ENCODE measurements around the gene MRTFA.
A peak's percentile ranks its signal among the peaks of the same experiment; 100 is the strongest.

Gene MRTFA

DNA sequence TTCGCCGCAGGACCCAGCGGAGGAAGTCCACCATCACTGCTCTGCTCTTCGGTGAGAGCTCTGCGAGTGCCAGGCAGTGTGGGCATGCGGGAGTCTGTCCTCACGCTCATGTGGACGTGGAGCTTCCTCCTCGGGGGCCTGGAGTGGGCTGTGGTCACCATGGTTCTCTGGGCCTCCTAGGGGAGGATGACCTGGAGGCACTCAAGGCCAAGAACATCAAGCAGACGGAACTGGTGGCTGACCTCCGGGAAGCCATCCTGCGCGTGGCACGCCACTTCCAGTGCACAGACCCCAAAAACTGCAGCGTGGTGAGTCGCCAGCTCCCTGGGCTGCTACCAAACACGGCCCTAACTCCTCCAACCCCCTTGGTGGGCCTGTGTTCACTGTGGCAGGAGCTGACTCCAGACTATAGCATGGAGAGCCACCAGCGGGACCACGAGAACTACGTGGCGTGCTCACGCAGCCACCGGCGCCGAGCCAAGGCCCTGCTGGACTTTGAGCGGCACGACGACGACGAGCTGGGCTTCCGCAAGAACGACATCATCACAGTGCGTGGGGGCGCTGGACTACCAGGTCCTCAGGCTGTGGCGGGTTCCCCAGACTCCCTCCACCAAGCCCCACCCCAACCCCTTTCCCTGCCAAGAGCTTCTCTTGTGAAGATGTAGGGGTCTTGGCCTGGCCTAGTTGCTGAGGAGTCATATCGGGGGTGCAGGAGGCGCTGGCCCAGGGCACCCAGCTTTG is 229.3 kb downstream of the MRTFA start:
- FAIRE-seq, result no peak
- DNase-seq (ENCODE audit: extremely low spot score, insufficient read length, low read depth), result no peak

DNA sequence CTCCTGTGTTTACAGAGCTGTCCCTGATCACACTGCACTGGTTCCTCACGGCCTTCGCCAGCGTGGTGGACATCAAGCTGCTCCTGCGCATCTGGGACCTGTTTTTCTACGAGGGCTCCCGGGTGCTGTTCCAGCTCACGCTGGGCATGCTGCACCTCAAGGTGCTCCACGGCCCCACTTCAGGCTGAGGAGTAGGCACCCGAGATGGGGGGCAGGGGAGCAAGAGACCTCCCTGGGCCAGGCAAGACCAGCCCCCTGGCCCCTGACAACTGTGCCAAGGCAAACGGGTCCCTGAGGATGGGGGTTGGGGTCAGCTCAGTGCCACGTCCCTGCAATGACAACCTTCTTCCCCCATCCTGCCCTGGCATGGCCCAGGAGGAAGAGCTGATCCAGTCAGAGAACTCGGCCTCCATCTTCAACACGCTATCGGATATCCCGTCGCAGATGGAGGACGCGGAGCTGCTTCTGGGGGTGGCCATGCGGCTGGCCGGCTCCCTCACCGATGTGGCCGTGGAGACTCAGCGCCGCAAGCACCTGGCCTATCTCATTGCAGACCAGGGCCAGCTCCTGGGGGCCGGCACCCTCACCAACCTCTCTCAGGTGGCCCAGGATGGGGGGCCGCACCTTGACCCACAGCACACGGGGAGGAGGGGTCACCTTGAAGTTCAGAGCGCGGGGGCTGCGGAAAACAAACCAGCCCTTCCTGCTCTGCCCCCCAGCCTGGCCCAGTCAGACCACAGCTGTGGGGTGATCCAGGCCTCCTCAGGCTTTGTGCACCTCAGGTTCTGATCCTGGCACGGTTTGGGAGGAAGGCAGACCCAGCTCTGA is 230.2 kb downstream of the MRTFA start:
- DNase-seq (ENCODE audit: extremely low spot score, insufficient read length, low read depth), result no peak
- no peak for FAIRE-seq

DNA sequence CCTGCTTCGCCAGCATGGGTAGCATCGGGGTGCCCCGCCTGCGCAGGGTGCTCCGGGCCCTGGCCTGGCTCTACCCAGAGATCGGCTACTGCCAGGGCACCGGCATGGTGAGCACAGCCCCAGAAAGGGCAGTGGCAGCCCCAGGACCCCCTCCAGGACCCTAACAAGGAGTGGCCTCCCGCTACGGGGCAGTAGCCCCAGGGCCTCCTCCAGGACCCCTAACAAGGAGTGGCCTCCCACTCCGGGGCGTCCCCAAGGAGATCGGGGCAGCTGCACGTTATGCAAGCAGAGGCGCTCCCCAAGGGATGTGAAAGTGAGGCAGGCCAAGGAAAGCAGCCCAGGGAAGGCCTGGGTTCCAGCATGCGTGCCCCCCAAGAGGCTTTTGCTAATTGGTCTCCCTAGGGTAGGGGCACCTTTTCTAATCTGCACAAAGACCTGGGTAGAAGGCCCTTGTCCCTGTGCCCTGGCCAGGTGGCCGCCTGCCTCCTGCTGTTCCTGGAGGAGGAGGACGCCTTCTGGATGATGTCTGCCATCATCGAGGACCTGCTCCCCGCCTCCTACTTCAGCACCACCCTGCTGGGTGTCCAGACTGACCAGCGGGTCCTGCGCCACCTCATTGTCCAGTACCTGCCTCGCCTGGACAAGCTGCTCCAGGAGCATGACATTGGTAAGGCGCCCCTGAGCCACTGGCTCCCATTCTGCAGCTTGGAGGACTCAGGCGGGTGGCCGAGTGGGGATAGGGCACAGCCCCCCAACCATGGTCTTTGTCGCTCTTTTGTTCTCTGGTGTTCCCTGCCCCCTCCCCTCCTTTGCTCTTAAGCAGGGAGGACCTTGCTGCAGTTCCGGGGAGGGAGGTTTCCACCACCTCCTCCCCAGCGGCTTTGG is 231.1 kb downstream of the MRTFA start:
- FAIRE-seq, result no peak
- no peak for DNase-seq (ENCODE audit: extremely low spot score, insufficient read length, low read depth)

DNA sequence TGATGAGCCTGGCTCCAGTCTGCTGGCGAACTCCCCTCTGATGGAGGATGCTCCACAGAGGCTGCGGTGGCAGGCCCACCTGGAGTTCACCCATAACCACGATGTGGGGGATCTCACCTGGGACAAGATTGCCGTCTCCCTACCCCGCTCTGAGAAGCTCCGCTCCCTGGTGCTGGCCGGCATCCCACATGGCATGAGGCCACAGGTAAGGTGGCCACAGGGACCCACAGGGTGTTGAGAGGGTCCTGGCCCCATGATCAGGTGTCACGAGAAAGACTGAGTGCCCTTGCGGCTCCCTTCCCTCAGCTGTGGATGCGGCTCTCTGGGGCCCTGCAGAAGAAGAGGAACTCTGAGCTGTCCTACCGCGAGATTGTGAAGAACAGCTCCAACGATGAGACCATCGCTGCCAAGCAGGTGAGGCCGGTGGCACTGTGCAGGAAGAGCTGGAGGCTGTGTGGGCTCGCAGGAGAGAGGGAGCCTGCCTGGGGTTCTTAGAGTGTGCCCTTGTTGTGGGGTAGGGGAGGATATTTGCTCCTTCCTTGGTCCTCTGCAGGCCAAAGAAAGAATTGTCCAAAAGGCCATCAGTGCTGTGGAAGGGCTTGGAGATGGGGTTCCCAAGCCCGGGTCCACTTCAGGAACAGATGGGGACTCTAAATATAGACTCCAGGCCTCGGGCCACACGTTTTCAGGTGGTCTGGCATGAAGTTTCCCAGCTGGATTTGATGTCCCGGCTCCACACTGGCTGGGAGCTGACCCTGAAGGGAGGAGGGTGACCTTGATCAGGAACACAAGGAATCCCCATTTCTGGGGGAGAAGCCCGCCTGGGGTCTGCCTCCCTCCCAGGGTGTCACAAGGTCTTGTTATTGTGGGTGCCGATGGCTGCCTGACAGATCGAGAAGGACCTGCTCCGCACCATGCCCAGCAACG is 232.0 kb downstream of the MRTFA start:
- DNase-seq (ENCODE audit: extremely low spot score, insufficient read length, low read depth) (no peak), FAIRE-seq (no peak)

DNA sequence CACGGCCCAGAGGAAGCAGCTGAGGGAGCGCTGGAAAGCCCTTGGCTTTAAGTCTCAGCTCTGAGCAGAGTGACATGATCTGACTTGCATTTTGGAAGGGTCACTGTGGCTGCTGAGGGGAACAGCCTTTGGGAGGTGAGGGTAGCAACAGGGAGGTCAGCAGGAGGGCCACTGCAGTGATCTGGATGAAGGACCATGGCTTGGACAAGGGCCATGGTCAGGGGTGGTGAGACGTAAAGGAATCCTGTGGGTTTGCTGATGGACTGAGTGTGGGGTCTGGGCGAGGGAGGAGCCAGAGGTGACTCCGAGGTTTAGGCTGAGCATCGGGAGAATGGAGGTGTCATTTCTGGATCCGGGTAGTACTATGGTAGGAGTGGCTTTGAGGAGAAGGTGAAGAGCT is 232.9 kb downstream of the MRTFA start:
- FAIRE-seq (no peak), DNase-seq (ENCODE audit: extremely low spot score, insufficient read length, low read depth) (no peak)

DNA sequence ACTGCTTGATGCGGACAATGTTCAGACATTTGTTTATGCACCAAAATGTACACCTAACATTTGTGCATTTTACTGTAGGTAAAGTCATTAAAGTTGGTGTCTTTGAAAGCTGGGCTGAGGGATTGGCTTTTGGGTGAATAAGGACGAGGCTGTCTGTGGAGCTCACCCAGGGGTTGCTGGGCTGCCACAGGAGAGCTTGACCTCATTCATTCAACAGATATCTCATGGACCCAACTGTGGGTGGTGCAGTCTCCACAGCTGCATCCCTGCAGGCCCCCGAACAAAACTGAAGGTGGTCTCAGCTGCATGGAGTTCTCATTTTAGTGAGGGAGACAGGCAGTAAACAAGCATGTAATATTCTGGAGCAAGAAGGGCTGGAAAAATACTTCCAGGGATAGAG is 233.4 kb downstream of the MRTFA start:
- DNase-seq (ENCODE audit: extremely low spot score, insufficient read length, low read depth), result no peak
- no peak for FAIRE-seq

DNA sequence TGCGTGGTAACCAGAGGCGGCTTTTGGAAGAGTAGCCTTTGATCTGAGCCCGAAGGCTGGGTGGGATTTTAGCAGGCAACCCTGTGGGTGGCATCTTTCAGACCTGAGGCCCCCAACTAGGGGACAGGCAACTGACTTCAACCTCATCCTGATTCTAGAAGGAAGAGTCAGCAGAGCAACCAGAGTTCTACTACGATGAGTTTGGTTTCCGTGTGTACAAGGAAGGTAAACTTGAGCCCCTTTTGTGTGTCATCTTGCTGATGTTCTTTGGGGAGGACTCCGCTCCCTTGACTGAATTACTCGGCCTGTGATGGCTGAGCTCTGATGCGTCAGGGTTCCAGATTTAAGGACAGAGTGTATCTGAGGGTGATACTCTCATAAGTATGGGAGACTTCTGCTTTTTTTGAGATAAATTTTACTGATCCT is 234.5 kb downstream of the MRTFA start:
- no peak for DNase-seq (ENCODE audit: extremely low spot score, insufficient read length, low read depth)
- FAIRE-seq, result peak; percentile 58

DNA sequence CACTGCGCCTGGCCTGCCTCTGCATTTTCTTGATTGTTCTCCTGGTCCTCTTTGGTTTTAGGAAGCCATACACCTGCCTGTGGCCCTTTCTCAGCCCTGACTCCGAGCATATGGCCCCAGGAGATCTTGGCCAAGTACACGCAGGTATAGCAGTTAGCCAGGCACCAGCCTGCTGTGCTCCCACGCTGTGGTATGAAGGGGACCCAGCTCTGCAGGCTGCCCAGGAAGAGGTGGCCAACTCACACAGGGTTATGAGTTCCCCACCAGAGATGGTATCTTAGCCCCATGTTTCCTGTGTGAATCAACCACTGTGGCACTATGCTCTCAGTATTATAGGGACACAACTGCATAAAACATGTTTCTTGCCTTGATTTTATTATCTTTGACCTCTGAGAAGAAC is 235.0 kb downstream of the MRTFA start:
- peak; percentile 59 for FAIRE-seq
- DNase-seq (ENCODE audit: extremely low spot score, insufficient read length, low read depth), result no peak

DNA sequence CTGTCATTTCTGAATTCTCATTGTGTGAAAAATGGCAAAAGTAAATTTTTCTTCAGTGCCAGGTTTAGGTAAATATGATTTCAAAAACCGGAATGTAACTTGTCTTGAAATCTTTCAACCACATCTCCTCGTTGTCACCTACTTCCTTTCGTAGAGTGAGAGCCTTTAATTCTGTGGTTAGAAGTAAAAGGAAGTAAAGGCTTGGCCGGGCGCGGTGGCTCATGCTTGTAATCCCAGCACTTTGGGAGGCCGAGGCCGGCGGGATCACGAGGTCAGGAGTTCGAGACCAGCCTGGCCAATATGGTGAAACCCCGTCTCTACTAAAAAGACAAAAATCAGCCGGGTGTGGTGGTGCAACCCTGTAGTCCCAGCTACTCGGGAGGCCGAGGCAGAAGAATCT is 236.4 kb downstream of the MRTFA start:
- DNase-seq (ENCODE audit: extremely low spot score, insufficient read length, low read depth) (no peak), FAIRE-seq (peak; percentile 96)

DNA sequence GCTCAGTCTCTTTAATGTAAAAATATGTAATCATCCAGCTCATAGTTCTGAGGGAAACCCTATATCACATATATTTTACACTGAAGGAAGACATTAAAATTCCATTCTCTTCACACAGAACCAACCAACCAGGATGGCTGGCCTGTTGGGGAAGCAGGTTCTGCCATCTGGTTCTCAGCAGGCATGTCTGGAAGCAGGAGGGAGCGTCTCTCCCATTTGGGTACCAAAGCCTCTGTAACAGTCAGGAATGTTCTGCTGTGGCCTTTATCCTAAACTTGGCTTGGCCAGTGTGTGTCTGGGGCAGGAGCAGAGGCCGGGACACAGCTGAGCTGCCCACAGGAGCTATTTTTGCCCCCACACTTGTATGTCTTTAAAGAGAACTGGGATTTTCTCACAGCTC is 236.9 kb downstream of the MRTFA start:
- no peak for FAIRE-seq

DNA sequence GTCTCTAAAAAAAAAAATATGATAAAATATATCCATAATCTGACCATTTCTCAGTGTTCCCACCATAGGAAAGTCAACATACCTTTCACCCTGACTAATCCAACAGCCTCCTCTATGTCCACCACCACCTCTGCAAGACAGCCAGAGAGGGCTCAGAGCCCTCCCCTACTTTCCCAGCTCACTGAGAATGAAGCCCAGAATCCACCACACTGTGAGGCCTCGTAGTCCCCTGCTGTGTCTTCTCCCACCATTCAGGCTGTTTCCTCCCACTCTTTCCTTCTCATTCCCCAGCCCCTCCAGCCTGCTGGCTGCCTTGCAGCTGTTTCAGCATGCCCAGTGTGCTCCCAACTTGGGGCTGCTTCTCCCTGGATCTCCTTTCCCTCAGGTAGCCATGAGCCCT is 239.1 kb downstream of the MRTFA start:
- FAIRE-seq (no peak), DNase-seq (ENCODE audit: extremely low spot score, insufficient read length, low read depth) (no peak)

More for the DNA sequence above, 236.9 kb downstream of the MRTFA start:
- DNase-seq (ENCODE audit: extremely low spot score, insufficient read length, low read depth), result no peak

DNA sequence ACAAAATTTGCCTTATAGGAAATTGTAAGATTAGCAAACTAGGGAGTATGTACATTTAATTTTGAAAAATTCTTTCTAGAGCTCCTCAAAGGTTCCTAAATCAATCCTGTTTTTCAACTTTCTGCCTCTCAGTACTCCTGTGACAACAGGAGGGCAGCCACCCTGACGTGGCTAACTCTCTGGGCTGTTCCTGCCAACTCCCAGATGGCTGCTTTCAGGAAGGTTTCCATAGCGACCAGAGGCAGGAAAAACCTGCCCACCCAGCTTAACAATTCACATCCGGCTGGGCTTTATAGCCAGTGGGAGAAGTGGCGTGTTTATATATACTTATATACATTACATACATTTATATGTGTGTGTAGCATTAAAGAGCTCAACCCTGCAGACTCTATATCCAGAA is 239.6 kb downstream of the MRTFA start:
- no peak for FAIRE-seq
- DNase-seq (ENCODE audit: extremely low spot score, insufficient read length, low read depth), result no peak

DNA sequence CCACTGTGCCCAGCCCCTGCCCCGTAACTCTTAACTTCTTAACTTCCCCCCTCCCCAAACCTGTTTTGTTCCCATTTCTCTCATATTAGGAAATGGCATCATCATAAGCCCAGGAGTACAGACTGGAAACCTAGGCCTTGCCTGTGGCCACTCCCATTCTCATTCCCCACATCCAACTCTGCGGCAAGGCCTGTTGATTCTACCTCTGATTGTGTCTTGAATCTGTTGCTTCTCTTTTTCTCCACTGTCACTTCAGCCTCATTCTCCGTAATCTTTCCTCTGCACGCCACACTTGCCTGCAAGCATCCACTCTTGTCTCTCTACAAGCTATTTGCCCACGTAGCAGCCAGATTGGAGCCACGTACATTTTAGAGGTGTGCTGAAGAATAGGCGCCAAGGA is 240.9 kb downstream of the MRTFA start:
- DNase-seq (ENCODE audit: extremely low spot score, insufficient read length, low read depth) (no peak), FAIRE-seq (no peak)

DNA sequence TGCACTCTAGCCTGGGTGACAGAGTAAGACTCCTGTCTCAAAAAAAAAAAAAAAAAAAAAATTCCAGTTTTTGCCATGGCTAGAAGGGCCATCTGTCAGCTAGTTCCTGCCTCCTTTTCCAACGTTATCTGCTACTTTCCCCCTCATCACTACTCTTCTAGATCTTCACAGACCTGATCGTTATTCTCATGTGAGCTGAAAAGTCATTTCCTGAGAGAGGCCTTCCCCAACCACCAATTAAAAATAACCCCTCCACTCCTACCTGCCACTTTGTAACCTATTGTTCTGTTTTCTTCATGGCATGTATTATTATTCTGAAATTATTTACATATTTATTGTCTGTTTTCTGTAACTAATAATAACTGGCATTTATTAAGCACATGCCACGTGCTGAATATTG is 241.9 kb downstream of the MRTFA start:
- DNase-seq (ENCODE audit: extremely low spot score, insufficient read length, low read depth) (no peak), FAIRE-seq (no peak)

DNA sequence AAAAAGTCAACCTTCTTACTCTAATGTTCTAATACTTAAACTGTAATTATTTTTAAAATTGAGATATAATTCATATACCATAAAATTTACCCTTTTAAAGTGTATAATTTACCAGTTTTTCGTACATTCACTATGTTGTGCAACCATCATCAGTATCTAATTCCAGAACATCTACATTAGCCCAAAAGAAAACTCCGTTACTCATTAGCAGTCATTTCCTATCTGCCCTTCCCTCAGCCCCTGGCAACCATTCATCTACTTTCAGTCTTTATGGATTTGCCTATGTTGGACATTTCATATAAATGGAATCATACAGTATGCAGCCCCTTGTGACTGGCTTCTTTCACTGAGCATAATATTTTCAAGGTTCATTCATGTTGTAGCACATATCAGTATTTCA is 243.9 kb downstream of the MRTFA start:
- FAIRE-seq (no peak), DNase-seq (ENCODE audit: extremely low spot score, insufficient read length, low read depth) (no peak)

DNA sequence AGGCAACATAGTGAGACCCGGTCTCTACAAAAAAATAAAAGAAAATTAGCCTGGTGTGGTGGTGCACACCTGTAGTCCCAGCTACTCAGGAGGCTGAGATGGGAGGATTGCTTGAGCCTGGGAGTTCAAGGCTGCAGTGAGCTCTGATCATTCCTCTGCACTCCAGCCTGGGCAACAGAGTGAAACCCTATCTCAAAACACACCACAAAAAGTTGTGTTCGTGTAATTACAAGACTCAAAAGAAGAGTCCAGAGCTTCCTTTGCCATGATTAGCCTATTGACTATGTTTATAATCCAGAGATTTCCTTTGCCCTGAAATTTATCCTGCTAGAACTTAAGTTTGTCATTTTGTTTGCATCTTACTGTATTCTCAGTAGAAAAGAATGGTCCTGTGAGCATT is 245.1 kb downstream of the MRTFA start:
- DNase-seq (ENCODE audit: extremely low spot score, insufficient read length, low read depth) (no peak), FAIRE-seq (no peak)

DNA sequence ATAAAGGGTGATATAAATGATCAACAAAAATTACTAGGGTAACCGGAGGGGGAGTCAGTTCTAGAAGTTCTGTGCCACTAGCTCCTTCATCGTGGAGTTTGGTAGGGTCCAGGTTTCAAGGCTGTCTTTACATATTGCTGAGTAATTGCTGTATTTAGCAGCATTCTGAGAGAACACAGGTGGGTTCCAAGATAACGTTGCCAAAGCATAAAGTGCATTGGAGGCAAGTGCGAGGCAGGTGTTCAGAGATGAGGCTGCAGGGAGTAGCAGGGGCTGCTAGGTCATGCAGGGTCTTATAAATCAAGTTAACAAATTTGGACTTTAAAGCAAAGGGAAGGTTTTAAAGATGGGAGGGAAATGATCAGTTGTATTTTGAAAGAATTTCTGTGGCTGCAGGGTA is 248.3 kb downstream of the MRTFA start:
- FAIRE-seq, result no peak
- no peak for DNase-seq (ENCODE audit: extremely low spot score, insufficient read length, low read depth)

DNA sequence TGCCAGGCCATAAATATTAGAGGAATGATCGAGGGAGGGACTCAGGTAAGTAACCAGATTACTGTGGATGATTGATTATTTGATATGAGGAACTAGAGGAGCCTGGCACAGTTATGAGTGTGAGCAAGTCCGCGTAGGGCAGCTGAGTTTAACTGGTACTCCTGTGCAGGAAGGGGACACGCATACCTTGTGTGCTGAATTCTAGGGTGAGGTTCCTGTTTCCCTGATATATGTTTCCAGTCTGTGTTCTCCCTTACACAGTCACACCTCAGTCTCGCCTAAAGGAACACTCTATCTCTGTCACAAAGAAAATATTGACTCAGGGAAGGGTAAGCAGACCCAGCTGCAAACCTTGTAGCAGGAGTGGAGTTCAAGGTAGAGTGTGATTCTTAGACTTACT is 248.8 kb downstream of the MRTFA start:
- DNase-seq (ENCODE audit: extremely low spot score, insufficient read length, low read depth), result no peak
- FAIRE-seq, result no peak

DNA sequence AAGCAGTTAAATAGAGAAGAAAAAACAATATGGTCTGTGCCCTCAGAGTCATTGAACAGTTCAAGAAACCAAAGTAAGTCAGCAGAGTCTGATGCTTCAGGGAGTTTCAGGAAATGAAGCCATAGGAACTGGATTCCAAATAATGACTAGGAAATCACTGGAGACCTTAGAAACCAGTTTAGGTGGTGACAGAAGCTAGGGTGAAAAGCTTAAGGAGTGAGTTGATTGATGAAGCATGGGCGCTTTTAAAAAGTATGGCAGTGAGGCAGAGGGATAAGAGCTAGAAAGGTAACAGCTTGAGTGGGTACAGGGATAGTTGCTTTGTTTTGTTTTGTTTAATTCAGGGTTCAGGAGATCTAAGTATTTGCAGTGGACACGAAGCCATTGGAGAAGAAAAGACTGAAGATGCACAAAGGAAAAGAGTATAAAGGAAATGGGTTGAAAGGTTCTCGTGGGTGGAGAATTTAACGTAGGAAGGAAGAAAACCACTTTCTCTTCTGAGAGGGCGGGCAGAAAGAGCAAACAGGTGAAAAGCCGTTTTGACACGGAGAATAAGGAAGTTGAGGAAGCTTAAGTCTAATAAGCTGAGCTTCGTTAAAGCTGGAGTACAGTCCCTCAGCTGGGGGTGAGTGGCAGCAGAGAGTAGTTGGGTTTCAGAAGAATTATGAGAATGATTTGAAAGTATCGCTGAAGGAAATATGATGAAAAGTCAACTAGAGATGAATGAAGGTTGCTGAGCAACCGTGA is 251.3 kb downstream of the MRTFA start:
- FAIRE-seq (peak; percentile 93), DNase-seq (ENCODE audit: extremely low spot score, insufficient read length, low read depth) (peak; percentile 43)

All from GM18507 (cell line).